ENCODE results near the gene SLC16A6. TPM values are rescaled to one million over a fixed set of nuclear protein-coding genes. Genes with fewer than 3 reads are reported as not detected.
"Not testable (repeated sequence)": the region's sequence is repeated elsewhere in the genome, so short reads cannot be mapped to it uniquely, and the experiment has no call there.

The SLC16A6 gene
- total RNA-seq, 1 donor from 2014 or later: 1.5 TPM

DNA sequence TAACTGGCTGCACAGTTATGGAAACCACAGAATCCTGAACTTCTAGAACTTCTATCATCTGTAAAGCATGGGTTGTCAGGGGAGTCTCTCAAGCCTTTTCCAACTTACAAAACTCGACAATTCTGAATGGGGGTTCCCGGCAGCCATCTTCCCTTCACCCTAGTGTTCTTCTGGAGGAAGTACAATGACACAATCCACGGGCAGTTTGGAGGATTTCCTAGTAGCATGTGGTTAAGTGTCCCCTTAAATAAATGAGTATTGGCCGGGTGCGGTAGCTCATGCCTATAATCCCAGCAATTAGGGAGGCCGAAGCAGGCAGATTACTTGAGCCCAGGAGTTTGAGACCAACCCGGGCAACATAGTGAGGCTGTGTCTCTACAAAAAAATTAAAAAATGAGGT lies 2.1 kb downstream of the SLC16A6 start:
- peak; percentile 13 for DNase-seq

DNA sequence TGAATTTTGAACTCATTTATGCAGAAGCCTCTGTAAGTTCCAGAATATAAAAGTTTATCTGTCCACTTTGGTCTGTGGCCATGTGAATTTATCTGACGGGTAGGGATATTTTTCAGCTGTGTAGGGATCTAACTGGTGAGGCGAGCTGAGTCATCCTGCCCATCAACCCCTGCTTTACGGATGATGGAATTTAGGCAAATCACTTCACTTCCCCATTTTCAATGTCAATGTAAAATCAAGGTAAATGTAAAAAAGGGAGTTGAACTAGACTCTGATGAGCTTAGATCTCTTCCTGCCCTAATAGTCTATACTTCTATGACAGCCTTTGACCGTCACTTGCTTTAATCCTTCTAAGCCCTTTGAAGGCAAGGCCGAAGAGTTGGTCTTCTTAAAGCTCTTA lies 2.6 kb downstream of the SLC16A6 start:
- DNase-seq: no peak

DNA sequence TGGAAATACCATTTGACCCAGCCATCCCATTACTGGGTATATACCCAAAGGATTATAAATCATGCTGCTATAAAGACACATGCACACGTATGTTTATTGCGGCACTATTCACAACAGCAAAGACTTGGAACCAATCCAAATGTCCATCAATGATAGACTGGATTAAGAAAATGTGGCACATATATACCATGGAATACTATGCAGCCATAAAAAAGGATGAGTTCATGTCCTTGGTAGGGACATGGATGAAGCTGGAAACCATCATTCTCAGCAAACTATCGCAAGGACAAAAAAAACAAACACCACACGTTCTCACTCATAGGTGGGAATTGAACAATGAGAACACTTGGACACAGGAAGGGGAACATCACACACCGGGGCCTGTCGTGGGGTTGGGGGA lies 9.0 kb downstream of the SLC16A6 start:
- DNase-seq: not testable (repeated sequence)

DNA sequence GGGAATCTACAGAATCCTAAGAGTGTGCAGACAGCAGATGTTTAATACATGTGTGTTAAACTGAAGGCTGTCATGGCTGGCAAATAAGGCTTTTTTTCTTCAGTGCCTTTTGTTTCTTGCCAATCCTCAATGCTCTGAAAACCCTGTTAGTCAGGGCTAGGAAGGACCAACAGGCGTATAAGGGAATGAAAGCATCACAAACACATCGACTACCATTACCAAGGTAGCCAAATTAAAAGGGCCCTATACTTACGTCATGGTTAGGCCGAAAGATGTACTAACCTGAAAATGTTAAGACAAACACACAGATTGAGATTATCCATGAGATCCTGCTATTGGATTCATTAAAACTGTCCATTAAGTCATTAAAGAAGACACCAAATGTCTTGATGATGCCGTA lies 13.1 kb downstream of the SLC16A6 start:
- DNase-seq: no peak

DNA sequence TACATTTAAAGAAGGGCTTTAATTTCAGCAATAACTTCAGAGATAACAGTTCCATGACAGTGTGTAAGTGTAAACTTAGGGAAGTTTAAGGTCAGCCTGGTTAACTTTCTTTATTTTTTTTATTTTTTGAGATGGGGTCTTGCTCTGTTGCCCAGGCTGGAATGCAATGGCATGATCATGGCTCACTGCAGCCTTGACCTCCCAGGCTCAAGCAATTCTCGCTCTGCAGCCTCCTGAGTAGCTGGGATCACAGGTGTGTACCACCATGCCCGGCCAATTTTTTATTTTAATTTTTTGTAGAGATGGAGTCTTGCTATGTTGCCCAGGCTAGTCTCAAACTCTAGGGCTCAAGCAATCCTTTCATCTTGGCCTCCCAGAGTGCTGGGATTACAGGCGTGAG lies 14.6 kb downstream of the SLC16A6 start:
- DNase-seq: not testable (repeated sequence)

DNA sequence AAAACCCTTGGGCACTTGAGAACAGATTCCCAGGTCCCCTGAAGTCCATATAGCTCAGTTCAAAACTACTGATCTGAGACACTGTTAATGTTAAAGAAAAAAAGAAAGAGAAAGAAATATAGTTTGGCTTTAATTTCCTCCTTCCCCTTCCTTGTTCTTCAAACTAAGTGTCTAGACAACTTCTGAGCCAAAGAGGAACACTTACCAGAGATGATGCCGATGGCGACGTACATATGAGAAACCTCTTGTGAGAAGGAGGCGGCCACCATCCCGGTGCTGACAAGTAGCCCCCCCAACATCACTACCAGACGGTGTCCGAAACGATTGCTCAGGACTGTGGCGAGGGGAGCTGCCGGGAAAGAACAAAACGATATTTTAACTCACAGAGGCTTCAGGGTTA lies 17.2 kb downstream of the SLC16A6 start:
- DNase-seq: no peak

DNA sequence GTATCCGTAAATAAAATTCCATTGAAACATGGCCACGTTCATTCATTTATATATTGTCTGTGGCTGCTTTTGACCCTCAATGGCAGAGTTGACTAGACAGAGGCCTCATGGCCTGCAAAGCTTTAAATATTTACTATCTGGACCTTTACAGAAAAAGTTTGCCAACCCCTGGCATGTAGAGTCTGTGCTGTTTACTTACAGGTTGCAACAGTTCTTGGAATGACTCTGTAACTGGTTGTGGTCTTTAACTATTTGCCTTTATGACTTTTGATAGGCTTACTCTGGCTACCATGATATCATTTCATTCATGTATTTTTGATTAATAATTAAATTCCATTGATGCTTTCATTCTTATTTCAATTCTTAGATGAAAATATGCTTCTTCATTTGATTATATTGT lies 25.1 kb downstream of the SLC16A6 start:
- not testable (repeated sequence) for DNase-seq

DNA sequence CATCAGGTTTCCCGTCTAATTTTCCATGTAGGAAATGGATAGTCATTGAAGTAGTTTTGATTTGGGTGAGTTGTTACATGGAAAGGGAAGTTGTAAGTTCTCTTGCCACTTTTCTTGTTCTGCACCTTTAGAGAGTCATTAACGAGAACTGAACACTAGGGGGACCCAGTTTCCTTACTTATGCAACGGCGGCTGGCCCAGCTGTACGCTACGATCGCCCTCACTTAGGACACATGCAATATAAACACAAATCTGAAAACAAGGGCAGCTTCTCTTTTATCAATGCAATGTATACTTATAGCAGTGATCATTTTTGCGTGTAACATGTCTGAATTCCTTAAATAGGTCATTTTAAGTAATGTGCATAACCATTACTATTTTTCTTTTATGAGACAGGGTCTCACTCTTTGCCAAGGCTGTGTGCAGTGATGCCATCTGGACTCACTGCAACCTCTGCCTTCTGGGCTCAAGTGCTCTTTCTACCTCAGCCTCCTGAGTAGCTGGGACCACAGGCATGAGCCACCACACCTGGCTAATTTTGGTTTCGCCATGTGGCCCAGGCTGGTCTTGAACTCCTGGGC lies 27.7 kb downstream of the SLC16A6 start:
- DNase-seq: peak; percentile 56

DNA sequence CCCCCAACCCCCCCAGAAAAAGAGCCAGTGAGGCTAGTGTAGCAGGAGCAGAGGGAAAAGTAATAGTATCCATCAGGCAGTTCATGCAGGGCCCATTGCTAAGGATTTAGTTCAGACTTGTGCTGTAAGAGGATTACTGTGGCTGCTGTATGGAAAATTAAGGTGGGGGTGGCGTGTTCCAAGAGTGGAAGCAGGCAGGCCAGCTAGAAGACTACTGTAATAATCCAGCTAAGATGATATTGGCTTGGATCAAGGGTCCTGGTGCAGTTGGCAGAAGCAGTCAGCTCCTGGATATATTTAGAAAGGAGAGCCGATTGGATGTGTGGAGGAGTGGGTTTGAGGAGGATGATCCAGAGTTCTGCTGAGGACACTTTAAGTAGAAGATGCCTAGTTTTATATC lies 28.5 kb downstream of the SLC16A6 start:
- DNase-seq: not testable (repeated sequence)

DNA sequence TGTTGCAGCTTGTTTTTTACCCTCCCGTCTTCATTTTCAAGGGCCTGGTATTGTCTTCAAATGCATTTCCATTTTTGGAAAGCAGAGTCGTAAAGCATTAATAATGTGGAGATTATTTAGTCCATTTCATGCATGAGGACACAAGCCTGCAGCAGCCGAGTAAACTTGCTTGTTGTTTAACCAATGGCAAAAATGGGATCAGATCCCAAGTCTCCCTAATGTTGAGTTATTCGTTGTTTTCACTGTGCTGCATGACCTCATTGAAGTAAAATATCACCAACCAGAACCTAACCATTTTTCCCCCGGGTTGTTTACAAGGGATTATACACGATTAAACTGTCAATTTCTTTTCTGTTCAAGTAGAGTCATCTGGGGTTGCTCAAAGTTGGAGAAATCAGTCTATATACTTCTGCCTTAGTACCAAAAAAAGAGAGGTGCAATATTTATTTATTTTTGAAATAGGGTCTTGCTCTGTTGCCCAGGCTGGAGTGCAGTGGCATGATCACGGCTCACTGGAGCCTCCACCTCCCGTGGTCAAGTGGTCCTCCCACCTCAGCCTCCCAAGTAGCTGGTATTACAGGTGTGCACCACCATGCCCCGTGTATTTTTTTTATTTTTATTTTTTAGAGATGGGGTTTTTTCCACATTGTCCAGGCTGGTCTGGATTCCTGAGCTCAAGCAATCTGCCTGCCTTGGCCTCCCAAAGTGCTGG lies 30.7 kb downstream of the SLC16A6 start:
- no peak for DNase-seq

DNA sequence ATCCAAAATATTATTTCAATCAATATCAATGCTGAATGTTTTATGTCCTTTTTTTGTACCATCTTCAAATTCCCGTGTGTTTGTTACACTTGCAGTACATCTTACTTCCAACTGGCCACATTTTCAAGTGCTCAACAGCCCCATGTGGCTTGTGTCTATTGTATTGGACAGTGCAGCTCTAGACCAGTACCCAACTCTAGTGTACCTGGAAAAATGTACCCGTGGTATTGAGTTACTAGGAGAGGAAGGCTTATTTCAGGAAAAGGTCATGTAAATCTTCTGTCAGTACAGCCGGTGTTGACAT lies 31.3 kb downstream of the SLC16A6 start:
- peak; percentile 13 for DNase-seq

DNA sequence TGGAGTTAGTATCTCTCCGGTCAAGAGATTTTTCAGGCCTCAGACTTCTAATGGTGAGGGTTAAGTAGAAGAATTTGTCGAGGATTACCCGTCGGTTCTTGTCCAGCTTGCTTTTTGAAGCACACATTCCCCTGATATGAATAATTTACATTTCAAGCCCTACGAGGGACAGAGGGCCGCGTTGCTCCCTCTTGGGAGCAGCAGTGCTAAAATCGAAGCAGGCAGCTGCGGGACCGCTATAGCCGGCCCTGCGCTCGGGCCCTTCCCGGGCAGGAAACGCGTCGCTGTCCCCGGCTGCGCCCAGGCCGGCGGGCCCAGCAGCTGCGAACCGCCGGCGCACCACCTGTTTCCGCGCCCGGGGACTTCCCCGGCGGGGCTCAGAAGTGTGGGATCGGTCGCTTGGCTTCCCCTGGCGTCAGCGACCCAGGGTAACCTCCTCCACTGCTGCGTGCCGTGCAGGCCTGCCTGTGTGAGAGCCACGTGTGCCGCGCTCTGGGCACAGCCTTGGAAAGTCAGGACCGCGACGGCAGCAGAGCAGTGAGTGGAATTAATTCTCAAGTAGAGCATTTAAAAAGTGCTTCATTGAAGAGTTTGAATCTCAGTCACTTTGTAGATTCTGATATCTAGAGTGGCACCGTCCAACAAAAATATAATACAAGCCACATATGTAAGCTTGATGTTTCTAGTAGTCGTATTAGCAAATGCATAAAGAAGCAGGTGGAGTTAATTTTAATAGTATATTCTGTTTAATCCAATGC lies 31.9 kb downstream of the SLC16A6 start:
- peak; percentile 76 for DNase-seq

DNA sequence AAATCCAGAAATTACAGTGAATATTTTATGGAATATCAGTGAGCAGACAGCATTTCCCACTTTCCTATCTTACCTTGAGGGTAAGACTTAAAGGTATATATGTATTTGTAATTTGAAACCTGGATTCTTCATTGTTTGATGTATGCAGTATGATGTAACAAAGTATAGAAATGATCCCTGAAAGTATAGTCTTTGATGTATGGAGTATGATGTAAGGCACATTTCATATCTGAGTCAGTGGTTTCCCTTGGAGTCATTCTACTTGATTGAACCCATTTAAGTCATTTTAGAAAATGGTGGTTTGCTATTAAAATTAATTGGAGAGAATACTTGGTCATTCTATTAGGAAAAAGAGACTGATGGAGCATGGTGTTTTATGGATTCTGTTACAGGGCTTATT lies 33.0 kb downstream of the SLC16A6 start:
- no peak for DNase-seq

DNA sequence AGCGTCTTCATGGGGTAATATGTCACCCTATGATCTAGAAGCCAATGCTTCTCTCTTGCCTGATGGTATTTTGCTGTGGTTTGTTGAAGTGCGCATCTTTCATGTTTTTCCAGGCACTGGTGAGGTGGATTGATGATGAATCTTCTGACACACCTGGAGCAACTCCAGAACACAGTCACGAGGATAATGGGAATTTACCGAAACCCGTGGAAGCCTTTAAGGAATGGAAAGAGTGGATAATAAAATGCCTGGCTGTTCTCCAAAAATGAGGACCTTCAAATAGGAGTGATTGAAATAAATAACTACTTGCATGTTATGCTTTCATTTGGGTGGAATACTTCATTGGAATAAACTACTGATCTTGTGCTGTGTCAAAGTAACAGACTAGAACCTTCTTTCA lies 34.2 kb downstream of the SLC16A6 start:
- not testable (repeated sequence) for DNase-seq

DNA sequence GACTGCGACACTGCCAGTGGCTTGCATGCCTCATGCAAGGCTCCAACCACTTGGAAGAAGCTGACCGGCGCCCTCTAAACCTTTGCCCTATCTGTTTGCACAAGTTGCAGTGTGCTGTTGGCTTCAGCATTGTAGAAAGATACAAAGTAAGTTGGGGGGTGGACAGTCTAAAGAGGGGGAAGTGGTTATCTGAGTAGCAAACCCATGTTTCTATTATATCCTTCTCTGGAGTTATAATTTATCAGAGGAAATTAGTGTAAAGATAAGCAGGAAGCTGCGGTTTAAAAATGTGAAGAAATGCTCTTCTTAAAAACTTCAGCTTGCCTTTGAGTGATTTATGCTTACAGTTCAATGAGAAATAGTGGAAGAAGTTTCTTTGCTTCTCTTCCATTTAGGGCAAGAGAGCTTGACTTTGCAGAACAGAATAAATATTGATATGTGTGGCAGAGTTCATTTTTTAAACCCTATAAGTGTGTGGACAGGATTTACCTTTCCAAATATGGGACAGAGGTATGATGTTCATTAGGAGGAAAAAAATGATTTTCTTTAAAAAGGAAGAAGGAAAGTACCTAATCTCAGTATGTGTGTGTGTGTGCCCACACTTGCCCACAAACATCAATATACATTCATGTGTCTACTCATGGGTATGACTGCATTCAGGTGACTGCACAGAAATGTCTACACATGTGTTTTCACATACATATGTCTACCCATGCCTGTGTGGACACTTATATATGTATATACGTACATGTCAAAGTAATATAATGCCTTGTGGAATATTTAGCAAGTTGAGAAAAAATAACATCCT lies 35.0 kb downstream of the SLC16A6 start:
- DNase-seq: no peak

DNA sequence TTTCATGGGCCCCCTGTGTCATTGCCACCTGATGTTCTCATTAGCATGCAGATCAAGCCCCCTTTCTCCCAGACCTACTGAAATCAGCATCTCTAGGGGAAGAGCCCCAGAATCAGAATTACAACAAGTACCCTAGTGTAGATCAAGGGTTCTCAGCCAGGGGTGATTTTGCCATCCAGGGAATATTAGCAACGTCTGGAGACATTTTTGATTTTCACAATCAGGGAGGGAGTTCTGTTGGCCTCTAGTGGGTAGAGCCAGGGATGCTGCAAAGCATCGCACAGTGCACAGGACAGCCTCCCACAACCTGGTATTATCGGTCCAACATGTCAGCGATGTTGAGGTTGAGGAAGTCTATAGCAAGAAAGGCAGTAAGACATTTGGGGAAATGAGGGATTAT lies 35.8 kb downstream of the SLC16A6 start:
- no peak for DNase-seq

DNA sequence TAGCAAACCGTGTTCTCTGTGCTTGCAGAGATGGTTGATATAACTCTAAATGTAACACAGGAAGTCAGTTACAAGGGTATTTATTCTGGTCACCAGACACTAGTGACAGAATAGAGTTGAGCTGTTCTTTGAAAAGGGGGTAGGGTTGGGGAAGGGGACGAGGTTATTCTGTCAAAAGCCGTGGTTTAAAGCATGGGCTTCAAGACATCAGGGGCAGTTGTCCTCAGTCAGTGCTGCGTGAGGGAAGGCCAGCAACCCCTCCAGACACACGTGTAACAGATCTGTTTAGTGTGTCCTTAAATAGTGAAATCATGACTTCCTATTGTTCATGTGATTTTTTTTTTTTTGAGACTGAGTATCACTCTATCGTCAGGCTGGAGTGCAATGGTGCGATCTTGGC lies 37.5 kb downstream of the SLC16A6 start:
- not testable (repeated sequence) for DNase-seq

DNA sequence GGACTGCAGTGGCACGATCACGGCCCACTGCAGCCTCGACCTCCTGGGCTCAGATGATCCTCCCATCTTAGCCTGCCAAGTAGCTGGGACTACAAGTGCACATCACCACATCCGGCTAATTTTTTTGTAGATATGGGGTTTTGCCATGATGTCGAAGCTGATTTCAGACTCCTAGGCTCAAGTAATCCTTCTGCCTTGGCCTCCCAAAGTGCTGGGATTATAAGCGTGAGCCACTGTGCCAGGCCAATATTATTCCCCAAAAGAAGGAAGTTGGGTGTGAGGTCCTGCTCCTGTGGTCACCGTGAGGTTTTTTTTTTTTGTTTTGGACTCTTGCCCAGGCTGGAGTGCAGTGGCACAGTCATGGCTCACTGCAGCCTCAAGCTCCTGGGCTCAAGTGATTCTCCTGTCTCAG lies 41.6 kb downstream of the SLC16A6 start:
- no peak for DNase-seq

DNA sequence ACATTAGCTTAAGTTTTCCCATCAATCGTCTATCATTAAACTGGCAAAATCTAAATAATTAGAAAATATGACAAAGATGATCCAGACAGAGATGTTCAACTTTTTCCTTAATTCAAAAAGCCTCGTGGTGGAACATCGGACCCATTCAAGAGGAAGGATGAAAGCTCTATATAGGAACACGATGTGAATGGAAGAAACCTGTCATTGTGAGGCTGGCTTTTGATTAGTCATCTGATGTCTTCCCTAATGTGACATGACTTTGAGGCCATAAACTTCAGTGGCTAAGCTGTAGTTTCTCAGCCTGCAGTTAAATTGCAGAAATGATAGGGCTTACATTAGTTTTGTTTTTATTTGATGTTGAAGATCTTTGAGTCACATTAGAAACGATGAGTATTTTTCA lies 42.0 kb downstream of the SLC16A6 start:
- DNase-seq: peak; percentile 17

DNA sequence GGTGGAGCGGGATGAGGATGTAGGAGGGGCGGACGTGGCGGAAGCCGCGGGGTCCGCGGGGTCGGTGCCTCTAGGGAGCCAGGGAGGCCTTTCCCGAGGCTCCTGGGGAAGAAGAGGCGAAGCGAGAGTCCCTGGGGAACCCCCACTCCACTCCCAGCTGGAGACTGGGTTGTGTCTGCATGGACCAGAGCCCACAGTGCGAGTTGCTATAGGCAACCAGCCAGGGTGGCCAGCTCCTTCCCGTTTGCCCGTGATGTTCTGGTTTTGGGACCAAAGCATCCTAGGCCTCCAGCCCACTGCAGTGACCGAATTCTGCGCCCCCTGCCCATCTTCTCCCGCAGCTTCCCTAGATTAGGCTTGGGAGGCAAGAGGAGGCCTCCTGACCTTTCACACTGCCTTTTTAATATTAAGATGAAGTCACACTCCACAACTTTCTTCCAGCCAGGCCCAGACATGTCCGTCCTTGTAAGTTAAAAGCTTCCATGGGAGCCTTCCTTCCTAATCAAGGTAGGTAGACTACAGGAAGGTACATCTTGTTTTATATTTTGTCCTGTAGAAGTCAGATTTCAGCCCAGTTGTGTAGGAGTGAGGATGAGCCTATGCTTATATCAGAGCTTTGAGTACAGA lies 42.6 kb downstream of the SLC16A6 start:
- peak; percentile 49 for DNase-seq

DNA sequence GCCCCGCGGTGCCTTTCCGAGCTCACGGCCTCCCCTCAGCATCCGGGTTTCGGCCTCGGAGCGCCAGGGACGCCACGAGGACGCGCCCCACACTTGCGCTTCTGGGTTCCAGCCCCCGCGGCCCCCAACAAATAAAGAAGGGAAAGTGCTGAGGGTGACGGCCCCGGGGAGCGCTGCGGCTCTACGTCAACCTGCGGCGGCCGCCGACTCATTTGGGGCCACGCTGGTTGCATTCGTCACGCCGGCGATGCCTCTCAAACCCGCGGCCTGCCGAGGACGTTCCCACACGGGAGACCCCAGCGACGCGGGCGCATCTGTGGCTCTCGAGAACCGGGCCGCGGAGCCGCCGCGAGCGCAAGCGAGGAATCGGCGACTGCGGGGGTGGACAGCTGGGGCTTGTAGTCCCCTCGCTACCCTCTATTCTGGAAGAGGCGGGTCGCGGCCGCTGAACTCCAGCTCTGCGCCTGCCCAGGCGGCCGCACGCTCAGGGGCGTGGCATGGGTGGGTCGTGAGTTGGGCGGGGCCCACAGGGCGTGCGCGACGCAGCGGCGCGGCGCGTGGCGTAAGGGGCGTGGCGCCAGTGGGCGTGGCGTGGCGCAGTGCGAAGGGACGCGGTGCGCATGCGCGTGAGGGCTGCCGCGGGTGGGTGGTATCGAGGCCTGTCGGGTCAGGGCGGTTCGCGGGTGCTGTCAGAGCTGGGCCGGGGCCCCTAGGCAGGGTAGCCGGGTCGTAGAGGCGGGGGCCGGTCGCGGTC lies 43.3 kb downstream of the SLC16A6 start, which contains the start of gene AMZ2:
Gene AMZ2, plus strand, starts transcription at position 599 of the 754 bp plus-strand sequence. CDS start 2,145 bp downstream, outside the sequence.
- DNase-seq: peak; percentile 97
